ENCODE measurements around the gene PSMD5. TPM values are rescaled to one million over a fixed set of nuclear protein-coding genes. Genes with fewer than 3 reads are reported as not detected.

Gene PSMD5
- polyA plus RNA-seq, 1 experiment, result 57.6 TPM

GRCh38 chr9:120875195-120875565 is 32.5 kb upstream of the PSMD5 start:
- POLR2A ChIA-PET, result no interaction called here

GRCh38 chr9:120874226-120875194 is 31.8 kb upstream of the PSMD5 start:
- H3K4me3 ChIP-seq (ENCODE audit: low read depth, low read length), result no peak overlapping the region
- no peak for DNase-seq (ENCODE audit: low read depth, low spot score)
- CTCF ChIA-PET, result no interaction called here
- POLR2A ChIA-PET, result no interaction called here
- no peaks in the 10 kb centered on the region for H3K27me3 ChIP-seq (ENCODE audit: control insufficient read depth, insufficient read depth, low read length)
- H3K9me3 ChIP-seq (ENCODE audit: control insufficient read depth, insufficient read depth, low read length), result no peaks in the 10 kb centered on the region; the same call in 1 of the 2 replicates
- no peak for TF ChIP-seq CTCF (IDR thresholded peaks at IDR 0.05; ENCODE audit: low read depth, low read length)
- H3K27ac ChIP-seq (ENCODE audit: low read depth, low read length), result no peak overlapping the region

More at GRCh38 chr9:120875195-120875565, 32.5 kb upstream of the PSMD5 start:
- Histone ChIP-seq H3K9me3 (ENCODE audit: control insufficient read depth, insufficient read depth, low read length) (no peaks in the 10 kb centered on the region; the same call in 1 of the 2 replicates), H3K27ac (ENCODE audit: low read depth, low read length) (no peak overlapping the region), H3K27me3 (ENCODE audit: control insufficient read depth, insufficient read depth, low read length) (no peaks in the 10 kb centered on the region), H3K4me3 (ENCODE audit: low read depth, low read length) (no peak overlapping the region)
- DNase-seq (ENCODE audit: low read depth, low spot score), result no peak
- no peak for TF ChIP-seq CTCF (IDR thresholded peaks at IDR 0.05; ENCODE audit: low read depth, low read length)
- CTCF ChIA-PET, result no interaction called here

GRCh38 chr9:120873512-120873911 is 30.8 kb upstream of the PSMD5 start:
- no peak for DNase-seq (ENCODE audit: low read depth, low spot score)
- TF ChIP-seq CTCF (IDR thresholded peaks at IDR 0.05; ENCODE audit: low read depth, low read length), result no peak
- Histone ChIP-seq H3K9me3 (ENCODE audit: control insufficient read depth, insufficient read depth, low read length) (no peaks in the 10 kb centered on the region; the same call in 1 of the 2 replicates), H3K27me3 (ENCODE audit: control insufficient read depth, insufficient read depth, low read length) (no peaks in the 10 kb centered on the region), H3K4me3 (ENCODE audit: low read depth, low read length) (no peak overlapping the region), H3K27ac (ENCODE audit: low read depth, low read length) (no peak overlapping the region)
- ChIA-PET POLR2A (interaction anchor here (0.8 kb wide), 1 partner anchor 80 kb away, joined by 4 read pairs; the partner anchor contains the start of gene FBXW2), CTCF (interaction anchor here (0.7 to 0.9 kb wide), 2 partner anchors 24 to 186 kb away, joined by 3 read pairs; no protein-coding TSS in a partner anchor)

- DNase-seq (ENCODE audit: low read depth, low spot score), result no peak
- TF ChIP-seq CTCF (IDR thresholded peaks at IDR 0.05; ENCODE audit: low read depth, low read length), result no peak
- POLR2A ChIA-PET, result interaction anchor here (0.8 kb wide), 1 partner anchor 80 kb away, joined by 4 read pairs; the partner anchor contains the start of gene FBXW2
- CTCF ChIA-PET, result interaction anchor here (0.7 to 0.9 kb wide), 2 partner anchors 24 to 187 kb away, joined by 3 read pairs; no protein-coding TSS in a partner anchor
- Histone ChIP-seq H3K27me3 (ENCODE audit: control insufficient read depth, insufficient read depth, low read length) (no peaks in the 10 kb centered on the region), H3K4me3 (ENCODE audit: low read depth, low read length) (no peak overlapping the region), H3K9me3 (ENCODE audit: control insufficient read depth, insufficient read depth, low read length) (no peaks in the 10 kb centered on the region; the same call in 1 of the 2 replicates), H3K27ac (ENCODE audit: low read depth, low read length) (no peak overlapping the region)
Measured at GRCh38 chr9:120872791-120873502, 30.2 kb upstream of the PSMD5 start.
